SW 1271 (cell line): ENCODE measurements around the gene ANKDD1A.

ENCODE experiments used
- DNase-seq, 2 experiments: peaks; one replicate each; lab custom pipeline; 2025; lab: John Stamatoyannopoulos, UW

Gene ANKDD1A

GRCh38 chr15:64911311-64912186, at the start of gene ANKDD1A:
Gene ANKDD1A, plus strand, starts transcription at chr15:64911902. Its CDS starts 29 bp downstream, at chr15:64911931.
- DNase-seq: no peak

DNA sequence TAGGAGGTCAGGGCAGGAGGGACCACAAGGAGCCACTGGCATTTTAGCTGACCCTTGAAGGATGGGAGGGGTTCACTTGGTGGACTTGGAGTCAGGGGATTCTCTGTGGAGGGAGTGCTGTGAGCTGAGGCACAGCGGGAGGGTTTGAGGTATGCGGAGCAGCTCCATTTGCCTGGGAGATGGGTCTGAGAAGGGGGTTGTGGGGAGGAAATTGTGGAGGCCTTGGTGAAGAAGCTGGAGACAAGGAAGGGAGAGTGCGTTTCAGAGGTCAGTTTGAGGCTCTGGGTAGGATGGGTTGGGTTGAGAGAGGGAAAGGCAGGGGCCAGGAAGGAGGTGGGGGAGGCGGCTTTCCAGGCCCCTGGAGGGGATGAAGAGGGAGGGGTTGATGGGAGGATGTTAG, 49.7 kb upstream of the ANKDD1A start:
- no peak for DNase-seq

DNA sequence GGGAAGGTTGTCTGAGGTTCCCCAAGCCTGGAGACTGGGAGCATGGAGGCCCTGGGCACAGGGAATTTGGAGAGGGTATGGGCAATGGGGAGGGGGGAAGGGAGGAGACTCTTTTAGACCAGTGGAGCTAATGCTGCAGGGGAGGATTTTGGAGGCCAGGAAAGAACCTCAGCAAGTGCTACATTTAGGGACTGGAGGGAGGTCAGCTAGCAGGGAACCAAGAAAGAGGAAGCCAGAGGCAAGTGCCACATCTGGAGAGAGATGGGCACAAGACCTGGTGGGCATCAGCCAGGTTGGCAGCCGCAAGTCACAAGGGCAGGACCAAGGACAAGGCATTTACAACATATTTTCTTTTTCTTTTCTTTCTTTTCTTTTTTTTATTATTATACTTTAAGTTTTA, 49.3 kb upstream of the ANKDD1A start:
- no peak for DNase-seq

GRCh38 chr15:64864068-64864467, 47.6 kb upstream of the ANKDD1A start:
- DNase-seq: no peak

GRCh38 chr15:64865126-64865997, 46.3 kb upstream of the ANKDD1A start:
- no peak for DNase-seq

DNA sequence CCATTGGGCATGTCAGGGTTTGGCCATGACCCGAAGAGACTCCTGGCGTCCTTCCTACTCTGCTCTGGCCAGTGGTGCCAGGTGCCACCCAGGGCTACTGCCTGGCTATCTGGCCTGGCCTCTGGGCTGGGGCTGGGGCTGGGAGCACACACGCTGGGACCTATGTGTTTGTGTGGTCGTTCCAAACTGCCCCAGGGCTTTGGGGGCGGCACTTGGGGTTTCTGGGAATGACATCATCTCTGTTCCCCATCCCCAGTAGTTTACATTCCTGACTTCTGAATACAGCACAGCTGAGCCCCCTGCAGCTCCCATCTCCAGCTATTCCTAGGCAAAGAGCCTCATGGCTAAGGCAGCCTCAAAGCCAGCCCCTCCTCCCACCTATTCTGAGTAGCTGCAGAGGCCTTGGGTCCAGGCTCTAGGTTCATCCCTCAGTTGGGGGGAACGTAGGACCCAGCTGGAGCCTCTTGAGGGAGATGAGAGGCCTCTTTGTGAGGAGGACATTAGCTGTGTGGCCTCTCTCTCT, 45.6 kb upstream of the ANKDD1A start:
- DNase-seq: no peak

- DNase-seq: no peak
These were observed 42.2 kb upstream of the ANKDD1A start for GRCh38 chr15:64869501-64869900.

- DNase-seq: no peak
These were observed 41.3 kb upstream of the ANKDD1A start for GRCh38 chr15:64870353-64870752.

DNA sequence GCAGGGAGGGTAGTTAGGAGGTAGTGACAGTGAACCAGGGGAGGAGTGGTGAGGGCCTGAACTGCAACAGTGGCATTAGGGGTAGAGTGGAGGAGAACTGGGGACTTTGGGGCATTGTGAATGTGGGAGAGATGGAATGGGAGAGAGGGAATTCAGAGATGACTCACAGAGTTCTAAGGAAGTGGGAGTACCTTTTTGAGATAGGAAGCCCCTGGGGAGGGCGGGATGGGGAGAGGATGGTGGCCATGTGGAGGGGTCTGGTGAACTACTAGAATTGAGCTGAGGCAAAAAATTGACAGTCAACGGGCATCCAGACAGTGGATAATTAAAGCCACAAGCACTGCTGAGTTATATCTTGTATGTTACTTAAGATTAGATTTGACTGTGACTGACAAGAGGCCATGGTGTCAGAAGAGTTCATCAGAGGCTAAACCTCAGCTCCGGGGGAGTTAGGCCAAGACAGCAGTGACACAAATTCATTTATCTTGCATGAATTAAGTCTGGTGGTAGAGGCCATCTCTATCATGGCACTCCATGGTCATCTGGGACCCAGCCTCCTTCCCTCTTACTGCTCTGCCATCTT, 36.0 kb upstream of the ANKDD1A start:
- DNase-seq: no peak

DNA sequence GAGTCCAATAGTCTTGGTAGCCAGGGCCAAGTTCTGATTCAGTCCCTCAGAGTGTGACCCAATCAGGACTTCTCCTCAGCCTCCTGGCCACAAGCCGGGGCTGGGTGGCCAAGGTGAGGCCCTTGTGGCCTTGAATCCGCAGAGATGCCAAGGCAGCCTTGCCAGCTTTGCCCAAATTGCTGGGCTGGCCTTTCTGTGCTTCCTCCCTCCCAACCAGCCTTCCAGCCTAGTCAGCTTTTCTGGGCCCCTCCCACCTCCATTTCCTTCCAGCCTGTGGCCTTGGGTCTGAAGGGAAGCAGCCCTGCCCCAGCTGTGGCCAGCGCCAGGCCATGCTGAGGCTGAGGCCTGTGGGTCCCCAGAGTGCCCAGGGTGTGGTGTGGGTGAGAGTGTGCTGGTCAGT, 34.3 kb upstream of the ANKDD1A start:
- DNase-seq: peak in 1 of 2 experiments; percentile 28

DNA sequence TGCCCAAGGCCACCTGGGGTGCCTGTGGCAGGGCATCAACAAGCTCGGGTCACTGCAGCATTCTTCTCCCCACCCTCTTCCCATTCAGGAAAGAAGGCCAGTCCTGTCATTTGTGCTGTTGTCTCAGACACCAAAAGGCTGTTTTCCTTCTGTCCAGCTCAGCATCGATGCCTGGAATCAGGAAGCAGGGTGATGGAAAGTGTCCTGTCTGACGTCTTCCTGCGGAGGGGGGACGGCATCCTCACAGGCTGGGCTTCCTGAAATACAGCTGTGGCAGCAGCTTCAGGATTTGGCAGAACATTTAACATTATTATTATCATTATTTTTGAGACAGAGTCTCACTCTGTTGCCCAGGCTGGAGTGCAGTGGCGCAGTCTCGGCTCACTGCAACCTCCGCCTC, 33.0 kb upstream of the ANKDD1A start:
- DNase-seq: no peak

DNA sequence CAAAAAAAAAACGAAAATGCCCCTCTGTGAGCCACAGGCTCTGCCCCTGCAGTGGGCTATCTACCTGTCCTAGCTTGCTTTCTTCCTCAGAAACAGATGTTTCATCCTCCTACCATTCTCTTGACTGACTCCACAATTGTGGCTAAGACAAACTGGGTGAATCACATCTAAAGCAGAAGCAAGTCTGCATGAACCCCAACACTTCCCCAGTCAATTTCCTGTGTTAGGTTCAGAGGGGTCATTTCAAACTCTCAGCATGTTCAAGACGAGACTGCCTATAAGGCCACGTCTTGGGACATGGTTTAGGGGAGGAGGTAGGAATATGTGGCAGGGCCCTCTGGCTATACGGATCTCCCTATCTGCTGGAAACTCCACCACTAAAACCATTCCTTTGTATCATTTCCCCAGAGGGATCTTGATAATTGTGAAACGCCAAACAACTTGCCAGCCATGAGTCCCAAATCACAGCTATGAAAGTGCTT, 28.6 kb upstream of the ANKDD1A start:
- no peak for DNase-seq

- DNase-seq: peak; percentile 71 to 73
These were observed 27.6 kb upstream of the ANKDD1A start for GRCh38 chr15:64883997-64884511.

- no peak for DNase-seq
These were observed 27.0 kb upstream of the ANKDD1A start for GRCh38 chr15:64884679-64885078.

DNA sequence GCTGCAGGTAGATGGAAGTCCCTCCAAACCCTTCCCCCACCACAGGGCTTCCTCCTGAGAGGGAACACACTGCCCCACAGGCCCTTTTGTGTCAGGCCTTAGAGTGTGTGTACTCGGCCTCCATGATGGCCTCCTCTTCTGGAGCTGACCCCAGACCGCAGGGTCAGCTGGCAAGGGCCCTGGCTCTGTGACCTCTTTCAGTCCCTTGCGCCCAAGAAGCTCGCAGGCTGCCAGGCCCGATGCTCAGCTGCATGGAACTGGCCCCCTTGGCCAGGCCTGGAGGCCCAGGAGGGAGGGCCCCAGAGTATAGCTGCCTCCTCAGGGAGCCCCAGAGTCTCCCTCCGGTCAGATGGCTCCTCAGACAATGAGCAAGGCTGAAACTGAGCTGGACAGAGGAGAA, 23.4 kb upstream of the ANKDD1A start:
- no peak for DNase-seq

DNA sequence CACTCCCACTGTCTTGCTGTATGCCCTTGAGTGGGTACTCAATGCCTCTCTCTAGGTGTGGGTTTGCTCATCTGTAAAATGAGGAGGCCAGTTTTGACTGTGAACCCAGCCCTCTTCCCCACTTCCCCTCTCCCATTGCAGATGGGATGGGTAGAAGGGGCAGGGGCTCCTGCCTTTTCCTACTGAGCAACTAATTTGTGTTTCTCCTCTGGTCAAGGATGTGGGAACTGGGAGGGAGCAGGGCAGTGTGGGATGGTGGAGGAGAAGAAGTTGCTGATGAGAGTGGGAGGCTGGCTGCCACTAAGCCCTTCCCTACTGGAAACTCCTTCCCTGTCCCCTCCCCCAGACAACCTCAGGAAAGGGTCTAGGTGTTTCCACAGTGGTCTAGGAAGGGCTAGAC, 20.1 kb upstream of the ANKDD1A start:
- no peak for DNase-seq

DNA sequence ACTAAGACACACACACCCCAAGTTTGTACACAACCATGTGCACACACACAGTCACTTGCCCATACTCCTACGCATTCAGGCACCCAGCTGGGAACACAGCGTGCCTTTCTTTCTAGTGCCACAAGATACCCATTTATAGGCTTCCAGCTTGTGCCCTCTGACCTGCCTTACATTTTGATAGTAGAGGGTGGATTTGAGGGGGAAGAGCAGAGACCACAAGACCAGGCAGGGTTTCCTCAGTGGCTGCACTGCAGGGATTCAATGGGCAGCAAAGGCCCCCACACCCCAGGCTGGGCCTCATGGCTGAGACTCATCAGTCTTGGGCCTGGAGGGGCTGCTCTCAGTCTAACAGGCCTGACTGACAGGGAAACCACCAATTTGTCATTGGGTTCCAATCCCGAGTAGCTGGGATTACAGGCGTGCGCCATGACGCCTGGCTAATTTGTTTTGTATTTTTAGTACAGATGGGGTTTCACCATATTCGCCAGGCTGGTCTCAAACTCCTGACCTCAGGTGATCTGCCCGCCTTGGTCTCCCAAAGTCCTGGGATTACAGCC, 18.8 kb upstream of the ANKDD1A start:
- no peak for DNase-seq

DNA sequence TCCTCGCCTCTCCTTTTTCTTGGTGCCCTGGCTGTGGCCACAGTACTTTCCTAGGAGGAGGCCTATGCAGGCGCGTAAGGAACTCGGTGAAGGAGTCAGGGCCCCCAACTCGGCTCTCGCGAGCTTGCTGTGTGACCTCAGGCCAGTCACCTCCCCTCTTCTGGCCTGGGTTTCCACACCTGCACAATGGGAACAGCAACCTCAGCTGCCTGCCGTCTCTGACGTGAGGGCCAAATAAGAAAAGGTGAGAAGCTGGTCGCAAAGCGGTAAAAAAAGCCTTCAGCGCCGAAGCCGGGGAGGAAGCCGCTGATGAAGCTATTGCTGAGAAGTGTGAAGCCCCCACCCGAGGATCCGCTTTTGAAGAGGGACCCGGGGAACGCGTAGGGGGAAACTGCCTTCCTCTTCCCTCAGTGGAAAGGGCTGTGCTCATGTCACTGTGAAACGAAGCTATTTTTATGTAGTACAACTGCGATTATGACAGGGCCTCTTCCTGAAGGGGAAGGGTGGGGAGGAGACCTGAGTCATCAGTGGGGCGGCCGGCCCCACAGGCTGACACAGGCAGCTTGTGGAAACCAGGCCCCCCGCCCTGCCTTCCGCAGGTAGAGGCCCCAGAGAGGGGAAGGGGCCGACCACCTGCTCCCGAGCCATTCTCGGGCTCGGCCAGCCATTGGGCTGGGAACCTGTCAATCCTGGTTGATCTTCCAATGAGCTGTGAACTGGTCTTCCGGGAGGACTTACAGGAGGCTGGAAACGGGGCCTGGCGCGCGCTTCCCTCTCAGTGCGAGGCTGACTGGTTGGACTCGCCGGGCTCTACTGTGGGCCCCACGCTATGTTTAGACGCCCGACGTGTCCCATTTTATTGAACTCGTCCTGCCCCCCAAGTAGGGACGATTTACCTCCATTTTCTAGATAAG, 18.0 kb upstream of the ANKDD1A start:
- DNase-seq: no peak

DNA sequence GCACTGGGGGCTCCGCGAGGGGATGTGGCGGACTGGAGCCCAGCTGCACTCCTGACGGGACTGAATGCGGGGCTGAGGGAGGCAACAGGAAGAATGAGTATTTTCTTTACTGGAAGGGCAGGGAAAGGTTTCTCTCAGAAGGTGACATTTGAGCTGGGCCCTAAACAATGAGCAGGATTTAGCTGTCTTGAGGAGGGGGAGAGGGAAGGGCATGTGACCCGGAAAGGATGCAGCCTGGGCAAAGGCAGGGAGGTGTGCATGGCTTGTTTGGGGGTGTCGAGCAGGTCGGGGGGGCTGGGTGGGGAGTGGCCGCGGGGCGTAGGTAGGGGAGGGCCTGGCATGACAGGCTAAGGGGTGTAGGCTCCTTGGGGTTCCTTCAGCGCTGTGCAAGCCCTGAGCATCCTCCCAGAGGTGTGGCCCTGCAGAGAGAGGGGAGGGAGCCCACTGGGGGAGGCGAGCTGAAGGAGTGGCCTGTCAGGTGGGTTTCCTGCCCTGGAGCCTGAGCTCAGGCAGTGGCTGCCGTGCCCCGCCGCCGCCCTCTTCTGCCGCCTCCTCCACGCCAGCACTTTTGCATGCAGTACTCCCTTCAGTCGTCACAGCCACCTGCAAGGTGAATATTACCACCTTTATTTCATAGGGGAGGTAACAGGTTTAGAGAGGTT, 17.2 kb upstream of the ANKDD1A start:
- DNase-seq: no peak
